MCF 10A (cell line): Measurements from ENCODE around the gene ABCA13. TPM values are rescaled to one million over a fixed set of nuclear protein-coding genes. Genes with fewer than 3 reads are reported as not detected.

Experiments
- BruUV-seq: library from RNA; stranded (reverse); fragments of 400-500 nt; replicated peaks from 2 replicates; lab custom pipeline; 2021; lab: Mats Ljungman, UMichigan
- CTCF ChIA-PET: fragments of 300-600 bp; sonication (Branson Sonifier 250); formaldehyde crosslinking; extraction: SDS; loops from one replicate; lab custom pipeline; 2021; ENCODE audit warnings: antibody characterized with exemption, inconsistent platforms; lab: Yijun Ruan, JAX
- POLR2A ChIA-PET: fragments of 300-600, 350-650 bp; sonication (Branson Sonifier 250); formaldehyde crosslinking; extraction: SDS; loops from one replicate; lab custom pipeline; 2020; ENCODE audit warnings: antibody characterized with exemption, inconsistent platforms; lab: Yijun Ruan, JAX
- DNase-seq: peaks from one replicate; pipeline ENCODE4 v3.0.0-alpha.2; 2018; ENCODE audit not compliant: unreplicated experiment
- H3K27ac Mint-ChIP-seq: one replicate; pipeline ENCODE4 v1.8.0; 2022; ENCODE audit warnings: mild to moderate bottlenecking, low read depth, mixed read lengths; ENCODE audit not compliant: unreplicated experiment
- H3K27me3 Mint-ChIP-seq: one replicate; pipeline ENCODE4 v1.8.0; 2022; ENCODE audit warnings: mixed read lengths; ENCODE audit not compliant: insufficient read depth, unreplicated experiment
- H3K36me3 Mint-ChIP-seq: one replicate; pipeline ENCODE4 v1.8.0; 2022; ENCODE audit warnings: mild to moderate bottlenecking, moderate library complexity, mixed read lengths; ENCODE audit not compliant: insufficient read depth, unreplicated experiment
- H3K4me1 Mint-ChIP-seq: one replicate; pipeline ENCODE4 v1.8.0; 2022; ENCODE audit warnings: mixed read lengths; ENCODE audit not compliant: insufficient read depth, unreplicated experiment
- H3K4me3 Mint-ChIP-seq: one replicate; pipeline ENCODE4 v1.8.0; 2022; ENCODE audit warnings: mild to moderate bottlenecking, moderate library complexity, mixed read lengths; ENCODE audit not compliant: unreplicated experiment
- H3K9me3 Mint-ChIP-seq: one replicate; pipeline ENCODE4 v1.8.0; 2022; ENCODE audit warnings: mixed read lengths; ENCODE audit not compliant: unreplicated experiment
- CTCF ChIP-seq: fragments of 200-600 bp; IDR thresholded peaks from one replicate; pipeline ENCODE4 v1.8.0; 2022; ENCODE audit warnings: antibody characterized with exemption, mild to moderate bottlenecking; ENCODE audit not compliant: unreplicated experiment
- intact Hi-C: fragments of 100-400 bp; cut with micrococcal nuclease; formaldehyde crosslinking; loops from 2 replicates; pipeline ENCODE4 v1.14.1; 2022
- total RNA-seq: library from RNA; stranded (reverse); gene quantifications from 2 replicates; pipeline ENCODE4 v1.2.3, GENCODE V29; 2022

Gene ABCA13
- total RNA-seq, 1 experiment from 2014 or later = 0.30 TPM

GRCh38 chr7:48617508-48617907 is 446.2 kb downstream of the ABCA13 start:
- ChIA-PET POLR2A (no interaction called here), CTCF (no interaction called here)
- Mint-ChIP-seq H3K27ac (no peak overlapping the region), H3K4me1 (no peaks in the 10 kb centered on the region), H3K4me3 (no peak overlapping the region), H3K36me3 (no peaks in the 10 kb centered on the region), H3K27me3 (no peaks in the 10 kb centered on the region), H3K9me3 (no peaks in the 10 kb centered on the region)
- BruUV-seq = no TSS peak
- intact Hi-C loops = no loop called here
- no peak for DNase-seq
- TF ChIP-seq CTCF = no peak

DNA sequence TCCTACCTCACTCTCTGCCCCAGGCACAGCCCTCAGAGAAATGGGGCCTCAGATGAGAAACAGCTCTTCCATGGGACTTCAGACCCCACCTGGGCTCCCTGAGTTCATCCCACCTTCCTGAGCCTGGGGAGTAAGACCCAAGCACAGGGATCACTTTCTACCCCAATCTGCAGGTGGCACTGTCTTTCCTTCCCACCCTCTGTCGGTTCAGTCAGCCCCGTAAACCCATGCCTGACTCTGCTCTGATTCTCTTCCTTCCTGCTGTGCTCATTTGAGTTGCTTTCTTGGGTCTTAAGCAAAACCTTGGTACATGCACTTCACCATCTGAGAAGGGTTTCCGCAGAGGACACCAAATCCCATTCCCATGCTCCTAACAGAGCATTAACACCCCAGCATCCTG is 446.7 kb downstream of the ABCA13 start:
- Mint-ChIP-seq H3K27ac (no peak overlapping the region), H3K36me3 (no peaks in the 10 kb centered on the region), H3K4me3 (no peak overlapping the region), H3K9me3 (no peaks in the 10 kb centered on the region), H3K27me3 (no peaks in the 10 kb centered on the region), H3K4me1 (no peaks in the 10 kb centered on the region)
- no TSS peak for BruUV-seq
- no peak for TF ChIP-seq CTCF
- ChIA-PET POLR2A (no interaction called here), CTCF (no interaction called here)
- intact Hi-C loops = no loop called here
- DNase-seq = peak; percentile 9

- no peak for TF ChIP-seq CTCF
- ChIA-PET POLR2A (no interaction called here), CTCF (no interaction called here)
- no peak for DNase-seq
- no TSS peak for BruUV-seq
- Mint-ChIP-seq H3K4me3 (no peak overlapping the region), H3K27me3 (no peaks in the 10 kb centered on the region), H3K9me3 (no peaks in the 10 kb centered on the region), H3K4me1 (no peaks in the 10 kb centered on the region), H3K27ac (no peak overlapping the region), H3K36me3 (no peaks in the 10 kb centered on the region)
- intact Hi-C loops = no loop called here
Observed at GRCh38 chr7:48621076-48621475, 449.8 kb downstream of the ABCA13 start.

DNA sequence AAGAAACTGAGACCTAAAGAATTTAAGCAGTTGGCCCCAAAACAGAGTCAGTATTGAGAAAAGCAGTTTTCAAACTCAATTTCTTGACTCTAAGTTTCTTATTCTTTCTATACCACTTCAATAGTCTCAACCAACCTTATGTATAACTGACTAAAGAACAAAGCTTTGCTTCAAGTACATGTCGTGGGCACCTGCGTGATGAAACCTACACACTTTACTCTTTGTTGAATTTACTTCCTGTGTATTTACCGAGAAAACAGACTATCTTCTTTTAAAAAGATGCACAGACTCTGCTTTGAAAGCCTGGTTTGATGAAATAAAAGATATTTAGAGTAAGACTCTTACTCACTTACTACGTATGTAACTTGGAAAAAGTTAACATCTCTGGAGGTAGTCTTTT is 455.9 kb downstream of the ABCA13 start:
- no TSS peak for BruUV-seq
- Mint-ChIP-seq H3K4me1 (no peaks in the 10 kb centered on the region), H3K36me3 (no peaks in the 10 kb centered on the region), H3K4me3 (no peak overlapping the region), H3K27ac (no peak overlapping the region), H3K9me3 (no peaks in the 10 kb centered on the region), H3K27me3 (no peaks in the 10 kb centered on the region)
- TF ChIP-seq CTCF = no peak
- no peak for DNase-seq
- intact Hi-C loops = no loop called here
- POLR2A ChIA-PET = no interaction called here
- CTCF ChIA-PET = no interaction called here
